Hepatocyte (in vitro differentiated cells): Measurements from ENCODE around the gene SLC30A9. TPM values are rescaled to one million over a fixed set of nuclear protein-coding genes. Genes with fewer than 3 reads are reported as not detected.

Experiments
- DNase-seq: peaks from one replicate; pipeline ENCODE4 v3.0.0-alpha.2; 2016; ENCODE audit warnings: low spot score
- H2AFZ ChIP-seq: fragments of 200-600 bp; sonication (generic); 2 replicates; pipeline ENCODE4 v1.6.0; 2016; ENCODE audit warnings: antibody characterized with exemption, mild to moderate bottlenecking
- H3K27ac ChIP-seq: fragments of 200-600 bp; sonication (generic); 2 replicates; pipeline ENCODE4 v1.5.1; 2016; ENCODE audit warnings: mild to moderate bottlenecking
- H3K27me3 ChIP-seq: fragments of 200-600 bp; sonication (generic); 2 replicates; pipeline ENCODE4 v1.6.1; 2016
- H3K36me3 ChIP-seq: fragments of 200-600 bp; sonication (generic); replicated peaks from 2 replicates; pipeline ENCODE4 v1.5.1; 2016; ENCODE audit warnings: low read depth; ENCODE audit not compliant: insufficient read depth
- H3K4me1 ChIP-seq: fragments of 200-600 bp; sonication (generic); 2 replicates; pipeline ENCODE4 v1.5.1; 2016; ENCODE audit warnings: mild to moderate bottlenecking, moderate library complexity; ENCODE audit not compliant: insufficient read depth
- H3K4me2 ChIP-seq: fragments of 200-600 bp; sonication (generic); 2 replicates; pipeline ENCODE4 v1.6.0; 2016
- H3K4me3 ChIP-seq: fragments of 200-600 bp; sonication (generic); 2 replicates; pipeline ENCODE4 v1.5.1; 2016; ENCODE audit warnings: mild to moderate bottlenecking
- H3K79me2 ChIP-seq: fragments of 200-600 bp; sonication (generic); 2 replicates; pipeline ENCODE4 v1.6.0; 2017; ENCODE audit warnings: mild to moderate bottlenecking
- H3K9me2 ChIP-seq: fragments of 200-600 bp; sonication (generic); replicated peaks from 2 replicates; pipeline ENCODE4 v1.6.0; 2017; ENCODE audit warnings: mild to moderate bottlenecking; ENCODE audit not compliant: insufficient read depth
- H3K9me3 ChIP-seq: fragments of 200-600 bp; sonication (generic); 2 replicates; pipeline ENCODE4 v1.5.1; 2016; ENCODE audit warnings: low read depth, mild to moderate bottlenecking
- H4K20me1 ChIP-seq: fragments of 200-600 bp; sonication (generic); 2 replicates; pipeline ENCODE4 v1.6.0; 2016; ENCODE audit warnings: mild to moderate bottlenecking; ENCODE audit not compliant: insufficient read depth, poor library complexity, severe bottlenecking
- EZH2 ChIP-seq: fragments of 200-600 bp; sonication (generic); IDR thresholded peaks from 2 replicates; pipeline ENCODE4 v1.6.1; 2016; ENCODE audit warnings: antibody characterized with exemption, mild to moderate bottlenecking, borderline replicate concordance
- EZH2phosphoT487 ChIP-seq: fragments of 200-600 bp; sonication (generic); IDR thresholded peaks from one replicate; pipeline ENCODE4 v1.6.1; 2018; ENCODE audit warnings: antibody characterized with exemption, mild to moderate bottlenecking, low read depth, moderate library complexity; ENCODE audit not compliant: unreplicated experiment, severe bottlenecking
- WGBS: methylation state at CpG from one replicate; pipeline ENCODE4 v1.1.6; 2016; ENCODE audit warnings: low lambda C conversion rate; ENCODE audit errors: missing lambda C conversion rate; 5-methylcytosine and 5-hydroxymethylcytosine counted together
- polyA plus RNA-seq: library from polyadenylated mRNA; unstranded; fragments of >200 nt; fragmentation: Nextera tagmentation; extraction: Ambion mirVana; gene quantifications from 2 replicates; pipeline ENCODE4 v1.2.1, GENCODE V29; 2016
- total RNA-seq: library from RNA; depleted of rRNA; stranded (reverse); fragments of >200 nt; gene quantifications from 2 replicates; pipeline ENCODE4 v1.2.3, GENCODE V29; 2014
- TF ChIP-seq, protein P1 (sequence below): fragments of 200-600 bp; sonication (generic); IDR thresholded peaks from 2 replicates; pipeline ENCODE4 v1.5.1; 2016; ENCODE audit warnings: antibody characterized with exemption, mild to moderate bottlenecking; ENCODE audit not compliant: poor library complexity

Gene SLC30A9
- total and polyA plus RNA-seq, 2 experiments from 2014 or later: 41.3 to 50.9 TPM

DNA sequence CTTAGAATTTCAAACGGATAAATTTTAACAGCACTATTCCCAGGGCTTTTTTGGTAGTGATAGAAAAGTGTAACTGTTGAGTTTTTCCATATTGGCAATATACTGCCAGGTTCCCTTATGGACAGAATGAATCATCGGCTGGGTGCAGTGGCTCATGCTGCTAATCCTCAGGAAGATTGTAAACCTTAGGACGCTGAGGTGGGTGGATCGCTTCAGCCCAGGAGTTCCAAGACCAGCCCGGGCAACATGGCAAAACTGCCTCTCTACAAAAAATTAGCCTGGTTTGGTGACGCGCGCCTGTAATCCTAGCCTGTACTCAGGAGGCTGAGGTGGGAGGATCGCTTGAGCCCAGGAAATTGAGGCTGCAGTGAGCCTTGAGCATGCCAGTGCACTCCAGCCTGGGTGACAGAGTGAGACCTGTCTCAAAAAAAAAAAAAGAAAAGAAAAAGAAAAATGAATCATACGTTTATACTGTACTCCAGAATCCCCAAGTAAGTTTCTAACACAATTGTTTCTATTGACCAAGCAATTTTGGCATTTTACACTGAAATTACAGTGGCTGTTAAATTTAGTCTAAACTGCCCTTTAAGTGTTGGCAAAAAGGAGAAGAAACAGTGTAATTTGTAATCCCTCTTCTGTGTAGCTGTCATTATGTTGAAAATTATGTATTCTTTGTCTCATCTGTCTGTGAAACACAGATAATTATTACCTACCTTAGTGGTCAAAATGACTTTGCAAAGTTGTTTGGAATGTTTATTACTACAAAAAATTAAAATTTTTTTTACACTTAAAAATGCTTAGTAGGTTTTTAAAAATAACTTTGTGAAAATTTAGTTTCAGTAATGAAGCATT, 1.8 kb downstream of the SLC30A9 start:
- peaks cover 14% of the 10 kb centered on the region for H3K4me1 ChIP-seq
- H3K9me2 ChIP-seq: no peaks in the 10 kb centered on the region
- H3K27ac ChIP-seq: no peak overlapping the region
- peak; percentile 66 for DNase-seq
- TF ChIP-seq, protein P1, sequence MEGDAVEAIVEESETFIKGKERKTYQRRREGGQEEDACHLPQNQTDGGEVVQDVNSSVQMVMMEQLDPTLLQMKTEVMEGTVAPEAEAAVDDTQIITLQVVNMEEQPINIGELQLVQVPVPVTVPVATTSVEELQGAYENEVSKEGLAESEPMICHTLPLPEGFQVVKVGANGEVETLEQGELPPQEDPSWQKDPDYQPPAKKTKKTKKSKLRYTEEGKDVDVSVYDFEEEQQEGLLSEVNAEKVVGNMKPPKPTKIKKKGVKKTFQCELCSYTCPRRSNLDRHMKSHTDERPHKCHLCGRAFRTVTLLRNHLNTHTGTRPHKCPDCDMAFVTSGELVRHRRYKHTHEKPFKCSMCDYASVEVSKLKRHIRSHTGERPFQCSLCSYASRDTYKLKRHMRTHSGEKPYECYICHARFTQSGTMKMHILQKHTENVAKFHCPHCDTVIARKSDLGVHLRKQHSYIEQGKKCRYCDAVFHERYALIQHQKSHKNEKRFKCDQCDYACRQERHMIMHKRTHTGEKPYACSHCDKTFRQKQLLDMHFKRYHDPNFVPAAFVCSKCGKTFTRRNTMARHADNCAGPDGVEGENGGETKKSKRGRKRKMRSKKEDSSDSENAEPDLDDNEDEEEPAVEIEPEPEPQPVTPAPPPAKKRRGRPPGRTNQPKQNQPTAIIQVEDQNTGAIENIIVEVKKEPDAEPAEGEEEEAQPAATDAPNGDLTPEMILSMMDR: no peak
- no peak for TF ChIP-seq EZH2phosphoT487
- no peak for TF ChIP-seq EZH2
- peak overlapping the region; percentile 88 for H3K4me2 ChIP-seq
- 78% methylated on average over 10 of the region's 10 CpGs for WGBS
- H3K79me2 ChIP-seq: peaks cover 64% of the 10 kb centered on the region
- H3K9me3 ChIP-seq: no peaks in the 10 kb centered on the region
- H3K4me3 ChIP-seq: peak overlapping the region; percentile 84
- H3K27me3 ChIP-seq: no peaks in the 10 kb centered on the region
- no peaks in the 10 kb centered on the region for H3K36me3 ChIP-seq
- H4K20me1 ChIP-seq: peaks cover 11% of the 10 kb centered on the region
- H2AFZ ChIP-seq: no peak overlapping the region

DNA sequence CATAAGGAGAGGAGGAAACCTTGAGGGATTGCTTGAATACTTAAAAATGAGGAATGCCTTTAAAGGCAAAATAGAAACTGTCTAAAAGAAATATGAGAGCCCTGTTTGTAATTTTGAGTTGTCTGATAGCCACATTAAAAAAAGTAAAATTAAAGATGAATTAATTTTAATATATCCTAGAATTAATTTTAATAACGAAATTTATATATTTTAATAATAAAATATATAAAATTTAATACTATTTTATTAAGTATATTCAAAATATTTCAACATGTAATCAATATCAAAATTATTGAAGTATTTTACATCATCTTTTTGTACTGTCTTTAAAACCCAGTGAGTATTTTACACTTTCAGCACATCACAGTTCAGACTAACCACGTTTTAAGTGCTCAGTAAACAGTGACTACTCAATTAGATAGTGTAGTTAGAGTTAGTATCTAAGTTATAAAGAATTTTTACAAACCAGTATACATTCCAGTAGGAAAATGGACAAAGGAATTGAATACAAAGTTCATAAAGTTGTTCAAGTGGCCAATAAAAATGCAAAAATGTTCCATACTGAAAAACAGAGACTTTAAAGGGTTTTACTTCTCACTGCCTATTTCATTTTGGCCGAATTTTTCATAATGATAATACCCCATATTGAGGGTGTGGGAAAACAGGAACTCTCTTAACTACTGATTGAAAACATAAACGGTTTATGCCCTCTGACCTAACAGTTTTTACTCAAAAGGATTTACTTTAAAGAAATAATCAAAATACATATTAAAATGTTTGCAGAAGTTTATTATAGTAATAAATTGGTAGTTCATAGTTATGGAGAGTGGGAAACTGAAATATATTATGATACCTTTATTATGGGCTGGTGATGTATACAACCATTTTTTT, 2.9 kb downstream of the SLC30A9 start:
- peak overlapping the region; percentile 88 for H3K4me2 ChIP-seq
- peaks cover 67% of the 10 kb centered on the region for H3K79me2 ChIP-seq

DNA sequence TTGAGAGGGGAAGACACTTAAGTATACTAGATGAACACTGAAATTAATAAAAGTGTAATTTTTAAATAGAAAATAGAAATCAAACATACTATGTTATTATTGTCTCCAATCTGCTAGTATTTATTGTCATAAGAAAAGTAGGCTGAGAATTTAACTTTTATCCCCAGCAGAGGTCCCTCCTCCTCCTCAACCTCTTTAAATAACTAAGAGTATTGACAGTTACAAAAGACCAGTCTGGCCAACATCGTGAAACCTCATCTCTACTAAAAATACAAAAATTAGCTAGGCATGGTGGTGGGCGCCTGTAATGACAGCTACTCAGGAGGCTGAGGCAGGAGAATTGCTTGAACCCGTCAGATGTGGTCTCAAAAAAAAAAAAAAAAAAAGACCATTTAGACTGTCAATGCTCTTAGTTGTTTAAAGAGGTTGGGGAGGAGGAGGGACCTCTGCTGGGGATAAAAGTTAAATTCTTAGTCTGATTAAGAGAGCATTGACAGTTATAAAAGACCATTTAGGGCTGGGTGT, 4.2 kb downstream of the SLC30A9 start:
- Histone ChIP-seq H3K9me2 (no peaks in the 10 kb centered on the region), H3K4me1 (peaks cover 14% of the 10 kb centered on the region), H3K4me3 (no peak overlapping the region), H3K27ac (no peak overlapping the region), H4K20me1 (peaks cover 11% of the 10 kb centered on the region), H3K9me3 (no peaks in the 10 kb centered on the region), H3K79me2 (peaks cover 60% of the 10 kb centered on the region), H3K27me3 (no peaks in the 10 kb centered on the region), H3K4me2 (no peak overlapping the region), H2AFZ (no peak overlapping the region), H3K36me3 (no peaks in the 10 kb centered on the region)
- WGBS: 84% methylated on average over 3 of the region's 3 CpGs
- no peak for DNase-seq
- TF ChIP-seq EZH2phosphoT487 (no peak), EZH2 (no peak)
- TF ChIP-seq, protein P1: no peak

More for the DNA sequence above, 2.9 kb downstream of the SLC30A9 start:
- Histone ChIP-seq H3K9me3 (no peaks in the 10 kb centered on the region), H2AFZ (no peak overlapping the region), H3K9me2 (no peaks in the 10 kb centered on the region), H3K36me3 (no peaks in the 10 kb centered on the region), H3K27ac (no peak overlapping the region), H3K27me3 (no peaks in the 10 kb centered on the region), H3K4me1 (peaks cover 14% of the 10 kb centered on the region), H3K4me3 (no peak overlapping the region), H4K20me1 (peaks cover 11% of the 10 kb centered on the region)
- no peak for DNase-seq
- TF ChIP-seq EZH2: no peak
- TF ChIP-seq EZH2phosphoT487: no peak
- TF ChIP-seq, protein P1: no peak
- WGBS: 82% methylated on average over 4 of the region's 4 CpGs
